Smooth muscle cell (in vitro differentiated cells): ENCODE measurements around the gene BIN1. TPM values are rescaled to one million over a fixed set of nuclear protein-coding genes. Genes with fewer than 3 reads are reported as not detected.

Experiments used
- DNase-seq: peaks from one replicate; lab custom pipeline; 2025; ENCODE audit not compliant: unreplicated experiment; lab: John Stamatoyannopoulos, UW
- H2AFZ ChIP-seq: fragments of 200-600 bp; sonication (generic); 2 replicates; pipeline ENCODE4 v1.6.0; 2016; ENCODE audit warnings: antibody characterized with exemption, low read depth, mild to moderate bottlenecking
- H3F3A ChIP-seq: fragments of 200-600 bp; sonication (generic); 2 replicates; pipeline ENCODE4 v1.6.0; 2017; ENCODE audit warnings: antibody characterized with exemption, low read depth
- H3K27ac ChIP-seq: fragments of 200-600 bp; sonication (generic); 2 replicates; pipeline ENCODE4 v1.5.1; 2016; ENCODE audit warnings: low read depth, mild to moderate bottlenecking
- H3K27me3 ChIP-seq: fragments of 200-600 bp; sonication (generic); 2 replicates; pipeline ENCODE4 v1.6.1; 2016; ENCODE audit warnings: low read depth, mild to moderate bottlenecking
- H3K36me3 ChIP-seq: fragments of 200-600 bp; sonication (generic); 2 replicates; pipeline ENCODE4 v1.5.1; 2016; ENCODE audit warnings: low read depth
- H3K4me1 ChIP-seq: fragments of 200-600 bp; sonication (generic); 2 replicates; pipeline ENCODE4 v1.5.1; 2016; ENCODE audit warnings: low read depth
- H3K4me2 ChIP-seq: fragments of 200-600 bp; sonication (generic); 2 replicates; pipeline ENCODE4 v1.6.0; 2016; ENCODE audit warnings: mild to moderate bottlenecking
- H3K4me3 ChIP-seq: fragments of 200-600 bp; sonication (generic); 2 replicates; pipeline ENCODE4 v1.5.1; 2016; ENCODE audit warnings: mild to moderate bottlenecking
- H3K79me2 ChIP-seq: fragments of 200-600 bp; sonication (generic); 2 replicates; pipeline ENCODE4 v1.6.0; 2016; ENCODE audit warnings: low read depth, mild to moderate bottlenecking
- H3K9ac ChIP-seq: fragments of 200-600 bp; sonication (generic); 2 replicates; pipeline ENCODE4 v1.6.0; 2016; ENCODE audit warnings: low read depth
- H3K9me3 ChIP-seq: fragments of 200-600 bp; sonication (generic); replicated peaks from 2 replicates; pipeline ENCODE4 v1.5.1; 2016; ENCODE audit warnings: low read depth
- H4K20me1 ChIP-seq: fragments of 200-600 bp; sonication (generic); 2 replicates; pipeline ENCODE4 v1.6.0; 2016; ENCODE audit warnings: low read depth
- WGBS: methylation state at CpG from one replicate; pipeline ENCODE4 v1.1.7; 2016; ENCODE audit warnings: low lambda C conversion rate; 5-methylcytosine and 5-hydroxymethylcytosine counted together
- polyA plus RNA-seq: library from polyadenylated mRNA; unstranded; fragments of >200 nt; fragmentation: Nextera tagmentation; extraction: Ambion mirVana; gene quantifications from 2 replicates; pipeline ENCODE4 v1.2.1, GENCODE V29; 2016
- total RNA-seq: library from RNA; depleted of rRNA; stranded (reverse); fragments of >200 nt; gene quantifications from 2 replicates; pipeline ENCODE4 v1.2.3, GENCODE V29; 2014
- TF ChIP-seq, protein P1 (sequence below): fragments of 200-600 bp; sonication (generic); IDR thresholded peaks from 2 replicates; pipeline ENCODE4 v1.5.1; 2017; ENCODE audit warnings: borderline replicate concordance, mild to moderate bottlenecking, antibody characterized with exemption; ENCODE audit not compliant: insufficient read depth, poor library complexity, severe bottlenecking

BIN1 gene
- total and polyA plus RNA-seq, 2 experiments from 2014 or later: 25.4 to 32.4 TPM

DNA sequence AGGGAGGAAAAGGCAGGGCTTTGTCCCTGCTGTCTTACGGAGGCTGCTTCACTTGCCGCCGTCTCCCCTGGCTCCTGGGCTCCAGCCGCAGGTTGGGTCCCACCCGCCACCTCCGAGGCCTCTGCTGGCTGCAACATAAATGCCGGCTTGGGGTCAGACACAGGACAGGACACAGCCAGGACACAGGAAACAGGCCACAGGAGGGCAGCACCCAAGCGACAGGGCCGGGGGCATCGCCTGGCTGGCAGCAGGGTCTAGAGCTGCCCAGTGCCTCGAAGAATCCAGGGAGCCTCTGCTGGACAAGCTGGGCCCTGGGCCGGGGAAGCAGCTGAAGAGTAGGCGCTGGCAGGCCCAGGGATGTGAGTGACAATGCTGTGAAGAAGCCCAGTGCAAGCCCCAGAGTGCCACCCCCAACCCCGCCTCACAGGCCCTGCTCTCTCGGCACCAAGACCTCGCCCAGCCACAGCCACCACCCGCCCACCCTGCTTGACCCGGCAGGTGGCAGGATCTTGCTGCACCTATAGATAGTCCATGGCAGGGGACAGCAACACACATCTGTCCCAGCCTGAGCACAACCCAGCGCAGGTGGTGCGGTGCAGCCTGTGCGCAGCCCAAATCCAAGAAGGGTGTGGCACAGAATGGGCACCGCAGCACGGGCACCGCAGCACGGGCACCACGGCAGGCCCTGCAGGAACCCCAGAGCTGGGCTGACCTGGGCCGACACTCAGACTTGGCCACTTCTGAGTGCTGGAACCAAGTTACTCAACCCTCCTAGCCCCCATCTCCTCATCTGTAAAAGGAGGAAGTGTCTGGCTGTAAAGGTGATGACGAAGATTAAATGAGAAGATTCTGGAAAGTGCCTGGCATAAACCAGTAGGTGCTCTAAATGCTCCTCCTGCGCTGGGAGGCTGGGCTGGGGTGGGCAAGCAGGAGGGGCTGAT is 55.6 kb downstream of the BIN1 start:
- no peaks in the 10 kb centered on the region for H3K9me3 ChIP-seq
- H3K9ac ChIP-seq: no peak overlapping the region
- DNase-seq: no peak
- 92% methylated on average over 29 of the region's 29 CpGs for WGBS
- no peak overlapping the region for H2AFZ ChIP-seq
- H3K27me3 ChIP-seq: no peaks in the 10 kb centered on the region
- H3K4me1 ChIP-seq: no peaks in the 10 kb centered on the region
- no peak overlapping the region for H3K4me3 ChIP-seq
- H3K79me2 ChIP-seq: no peaks in the 10 kb centered on the region
- H3K36me3 ChIP-seq: no peaks in the 10 kb centered on the region
- H3K4me2 ChIP-seq: no peak overlapping the region
- no peaks in the 10 kb centered on the region for H3F3A ChIP-seq
- H4K20me1 ChIP-seq: no peaks in the 10 kb centered on the region
- TF ChIP-seq, protein P1, sequence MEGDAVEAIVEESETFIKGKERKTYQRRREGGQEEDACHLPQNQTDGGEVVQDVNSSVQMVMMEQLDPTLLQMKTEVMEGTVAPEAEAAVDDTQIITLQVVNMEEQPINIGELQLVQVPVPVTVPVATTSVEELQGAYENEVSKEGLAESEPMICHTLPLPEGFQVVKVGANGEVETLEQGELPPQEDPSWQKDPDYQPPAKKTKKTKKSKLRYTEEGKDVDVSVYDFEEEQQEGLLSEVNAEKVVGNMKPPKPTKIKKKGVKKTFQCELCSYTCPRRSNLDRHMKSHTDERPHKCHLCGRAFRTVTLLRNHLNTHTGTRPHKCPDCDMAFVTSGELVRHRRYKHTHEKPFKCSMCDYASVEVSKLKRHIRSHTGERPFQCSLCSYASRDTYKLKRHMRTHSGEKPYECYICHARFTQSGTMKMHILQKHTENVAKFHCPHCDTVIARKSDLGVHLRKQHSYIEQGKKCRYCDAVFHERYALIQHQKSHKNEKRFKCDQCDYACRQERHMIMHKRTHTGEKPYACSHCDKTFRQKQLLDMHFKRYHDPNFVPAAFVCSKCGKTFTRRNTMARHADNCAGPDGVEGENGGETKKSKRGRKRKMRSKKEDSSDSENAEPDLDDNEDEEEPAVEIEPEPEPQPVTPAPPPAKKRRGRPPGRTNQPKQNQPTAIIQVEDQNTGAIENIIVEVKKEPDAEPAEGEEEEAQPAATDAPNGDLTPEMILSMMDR: no peak
- H3K27ac ChIP-seq: no peak overlapping the region

DNA sequence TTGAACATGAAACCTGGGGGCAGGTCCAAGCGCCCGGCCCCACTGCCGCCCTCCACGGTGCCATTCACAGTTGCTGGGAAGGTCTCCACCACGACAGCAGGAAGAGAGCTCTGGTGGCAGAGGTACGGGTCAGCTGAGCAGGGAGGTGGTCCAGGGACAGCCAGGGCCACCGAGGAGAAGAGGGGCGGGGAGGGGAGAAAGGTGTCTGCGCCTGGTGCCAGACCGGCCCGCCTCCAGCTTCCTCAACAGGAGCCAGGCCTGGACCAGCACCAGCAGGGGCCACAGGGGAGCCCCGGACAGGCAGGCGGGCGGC is 56.2 kb downstream of the BIN1 start:
- no peak overlapping the region for H2AFZ ChIP-seq
- 94% methylated on average over 9 of the region's 14 CpGs for WGBS
- TF ChIP-seq, protein P1: no peak

DNA sequence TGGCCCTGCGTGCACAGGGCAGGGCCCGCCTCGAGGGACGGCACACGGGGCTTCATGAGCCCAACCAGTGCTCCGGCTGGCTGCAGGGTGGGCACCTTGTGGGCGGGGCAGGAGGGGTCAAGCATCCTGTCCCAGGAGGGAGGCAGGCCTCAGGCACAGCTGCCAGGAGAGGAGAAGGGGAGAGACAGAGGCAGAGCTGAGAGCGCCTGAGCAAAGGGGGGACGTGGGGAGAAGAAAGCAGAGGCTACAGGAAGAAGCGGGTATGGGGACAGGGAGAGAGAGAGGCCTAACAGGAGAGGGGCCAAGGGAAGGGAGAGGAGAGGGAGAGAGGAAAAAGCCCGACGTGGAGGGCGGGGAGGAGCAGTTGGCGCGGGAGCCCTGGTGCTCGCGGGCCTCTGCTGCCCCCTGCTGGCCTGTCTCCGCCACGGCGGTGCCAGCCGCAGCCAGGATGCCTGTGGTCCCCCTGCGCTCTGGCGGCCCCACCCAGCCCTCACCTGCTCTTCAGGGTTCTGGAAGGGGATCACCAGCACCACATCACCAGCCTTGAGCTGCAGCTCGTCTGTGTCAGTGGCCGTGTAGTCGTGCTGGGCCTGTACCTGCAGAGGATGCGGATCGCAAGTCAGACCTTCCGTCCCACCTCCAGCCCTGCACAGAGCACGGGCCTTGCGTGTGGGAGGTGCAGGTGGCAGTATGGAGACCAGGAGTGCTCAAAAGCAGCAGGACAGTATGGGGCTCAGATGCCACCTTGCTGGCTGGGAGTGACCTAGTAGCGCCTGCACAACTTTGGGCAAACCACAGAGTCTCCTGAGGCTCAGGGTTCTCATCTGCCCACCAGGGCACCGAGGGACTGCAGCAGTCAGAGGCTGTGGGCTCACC is 56.8 kb downstream of the BIN1 start:
- 79% methylated on average over 18 of the region's 33 CpGs for WGBS

More for the DNA sequence above, 56.2 kb downstream of the BIN1 start:
- Histone ChIP-seq H3K9ac (no peak overlapping the region), H4K20me1 (no peaks in the 10 kb centered on the region), H3K27me3 (no peaks in the 10 kb centered on the region), H3K4me3 (no peak overlapping the region), H3K4me2 (no peak overlapping the region), H3F3A (no peaks in the 10 kb centered on the region), H3K27ac (no peak overlapping the region), H3K79me2 (no peaks in the 10 kb centered on the region), H3K4me1 (no peaks in the 10 kb centered on the region), H3K9me3 (no peaks in the 10 kb centered on the region), H3K36me3 (no peaks in the 10 kb centered on the region)
- DNase-seq: no peak

More for the DNA sequence above, 56.8 kb downstream of the BIN1 start:
- TF ChIP-seq, protein P1: peak; percentile 91
- no peak overlapping the region for H3K9ac ChIP-seq
- no peaks in the 10 kb centered on the region for H3K79me2 ChIP-seq
- H3K4me1 ChIP-seq: no peaks in the 10 kb centered on the region
- H3K36me3 ChIP-seq: no peaks in the 10 kb centered on the region
- H4K20me1 ChIP-seq: no peaks in the 10 kb centered on the region
- DNase-seq: no peak
- peak overlapping the region; percentile 49 for H2AFZ ChIP-seq
- H3K27me3 ChIP-seq: no peaks in the 10 kb centered on the region
- H3K9me3 ChIP-seq: no peaks in the 10 kb centered on the region
- no peak overlapping the region for H3K4me3 ChIP-seq
- no peak overlapping the region for H3K4me2 ChIP-seq
- no peak overlapping the region for H3K27ac ChIP-seq
- no peaks in the 10 kb centered on the region for H3F3A ChIP-seq
